ENCODE data around the gene MMP1.
"Not testable (repeated sequence)": the region's sequence is repeated elsewhere in the genome, so short reads cannot be mapped to it uniquely, and the experiment has no call there.

MMP1 gene

GRCh38 chr11:102760344-102761035 is 37.5 kb downstream of the MMP1 start:
- DNase-seq (ENCODE audit: low read depth) = no peak

GRCh38 chr11:102757823-102758549 is 40.0 kb downstream of the MMP1 start:
- DNase-seq (ENCODE audit: low read depth) = no peak

GRCh38 chr11:102753267-102753666 is 44.7 kb downstream of the MMP1 start:
- DNase-seq (ENCODE audit: low read depth) = no peak

GRCh38 chr11:102751673-102752072 is 46.3 kb downstream of the MMP1 start:
- no peak for DNase-seq (ENCODE audit: low read depth)

- DNase-seq (ENCODE audit: low read depth) = no peak
Measured at GRCh38 chr11:102749101-102749722, 48.7 kb downstream of the MMP1 start.

- DNase-seq (ENCODE audit: low read depth) = not testable (repeated sequence)
Measured at GRCh38 chr11:102746746-102747578, 51.0 kb downstream of the MMP1 start.

Data from stimulated activated CD8-positive, alpha-beta memory T cell treated with anti-CD3 and anti-CD28 coated beads, Interleukin-12 subunit alpha, Interleukin-12 subunit beta, amount 100 ng/mL, for 1 hour (primary cell).